Fibroblast of mammary gland (primary cell): ENCODE measurements around the gene NUP210.
A peak's percentile ranks its signal among the peaks of the same experiment; 100 is the strongest.

Experiments
- DNase-seq: peaks from one replicate; pipeline ENCODE4 v3.0.0-alpha.2; 2010; ENCODE audit warnings: low read depth
- H3K4me3 ChIP-seq: 2 replicates; pipeline ENCODE4 v1.5.1; 2011; ENCODE audit warnings: low read depth, mild to moderate bottlenecking, low read length, moderate library complexity; ENCODE audit not compliant: control insufficient read depth
- TF ChIP-seq, protein P1 (sequence below): conservative IDR thresholded peaks from 2 replicates; pipeline ENCODE4 v1.5.1; 2011; ENCODE audit warnings: low read depth, low read length, inconsistent platforms; ENCODE audit not compliant: control insufficient read depth, insufficient read depth

NUP210 gene

DNA sequence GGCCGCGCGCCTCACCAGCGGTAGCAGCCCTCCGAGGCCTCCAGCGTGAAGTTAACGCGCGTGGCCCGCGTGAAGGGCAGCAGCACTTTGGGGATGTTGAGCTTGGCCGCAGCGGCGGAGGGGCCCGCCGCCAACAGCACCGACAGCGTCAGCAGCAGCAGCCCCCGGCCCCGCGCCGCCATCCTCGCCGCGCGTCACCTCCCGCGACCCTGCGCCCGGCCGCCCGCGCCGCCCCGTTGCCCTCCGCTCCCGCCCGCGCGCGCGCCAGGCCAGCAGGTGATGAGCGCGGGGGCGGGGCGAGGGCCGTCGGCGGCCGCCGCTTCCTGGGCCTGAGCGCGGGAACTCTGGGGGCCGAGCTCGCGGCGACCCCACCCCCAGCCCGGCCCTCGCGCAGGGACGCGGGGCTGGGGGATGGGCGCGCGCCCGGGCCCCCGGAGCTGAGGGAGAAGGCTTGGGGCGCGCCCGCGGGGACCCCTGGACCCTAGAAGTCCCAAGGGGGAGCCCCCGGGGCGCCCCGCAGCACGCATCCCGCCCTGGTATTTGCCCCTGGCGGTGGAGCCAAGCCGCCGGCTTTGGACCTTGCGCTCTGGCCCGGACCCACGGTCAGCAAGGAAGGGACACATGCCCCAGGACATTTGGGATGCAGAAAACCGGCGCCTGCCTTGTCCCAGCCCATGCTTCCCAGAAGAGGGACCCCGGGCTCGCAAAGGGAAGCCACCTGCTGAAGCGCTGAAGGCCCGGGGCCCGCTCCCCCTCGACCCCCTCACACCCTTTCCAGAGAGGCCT is at the start of gene NUP210:
NUP210 (minus strand) TSS at position 278 of the 786 bp plus-strand sequence; CDS start at position 182, 96 bp downstream.
- no peak within 1 kb of the TSS for H3K4me3 ChIP-seq
- TF ChIP-seq, protein P1, sequence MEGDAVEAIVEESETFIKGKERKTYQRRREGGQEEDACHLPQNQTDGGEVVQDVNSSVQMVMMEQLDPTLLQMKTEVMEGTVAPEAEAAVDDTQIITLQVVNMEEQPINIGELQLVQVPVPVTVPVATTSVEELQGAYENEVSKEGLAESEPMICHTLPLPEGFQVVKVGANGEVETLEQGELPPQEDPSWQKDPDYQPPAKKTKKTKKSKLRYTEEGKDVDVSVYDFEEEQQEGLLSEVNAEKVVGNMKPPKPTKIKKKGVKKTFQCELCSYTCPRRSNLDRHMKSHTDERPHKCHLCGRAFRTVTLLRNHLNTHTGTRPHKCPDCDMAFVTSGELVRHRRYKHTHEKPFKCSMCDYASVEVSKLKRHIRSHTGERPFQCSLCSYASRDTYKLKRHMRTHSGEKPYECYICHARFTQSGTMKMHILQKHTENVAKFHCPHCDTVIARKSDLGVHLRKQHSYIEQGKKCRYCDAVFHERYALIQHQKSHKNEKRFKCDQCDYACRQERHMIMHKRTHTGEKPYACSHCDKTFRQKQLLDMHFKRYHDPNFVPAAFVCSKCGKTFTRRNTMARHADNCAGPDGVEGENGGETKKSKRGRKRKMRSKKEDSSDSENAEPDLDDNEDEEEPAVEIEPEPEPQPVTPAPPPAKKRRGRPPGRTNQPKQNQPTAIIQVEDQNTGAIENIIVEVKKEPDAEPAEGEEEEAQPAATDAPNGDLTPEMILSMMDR: no peak
- DNase-seq: no peak

DNA sequence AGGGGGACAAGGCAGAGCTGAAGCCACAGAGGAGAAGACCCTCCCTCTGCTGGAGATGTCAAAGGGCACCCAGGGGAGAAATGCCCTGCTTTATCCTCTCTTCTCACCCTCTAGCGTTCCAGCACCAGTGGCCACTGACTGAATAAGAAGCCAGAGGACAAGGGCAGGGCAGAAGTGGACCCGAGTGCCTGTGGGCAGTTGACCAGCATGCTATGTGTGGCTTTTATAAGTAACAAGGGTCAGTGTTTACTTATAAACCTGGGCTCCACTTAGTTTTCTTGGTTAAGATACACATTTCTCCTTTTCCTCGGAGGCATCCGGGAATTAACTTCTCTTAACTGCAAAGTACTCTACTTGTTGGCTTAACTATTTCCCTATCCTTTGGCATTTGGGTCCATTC is 46.7 kb upstream of the NUP210 start:
- no peak for DNase-seq
- TF ChIP-seq, protein P1: no peak
- H3K4me3 ChIP-seq: no peak overlapping the region

DNA sequence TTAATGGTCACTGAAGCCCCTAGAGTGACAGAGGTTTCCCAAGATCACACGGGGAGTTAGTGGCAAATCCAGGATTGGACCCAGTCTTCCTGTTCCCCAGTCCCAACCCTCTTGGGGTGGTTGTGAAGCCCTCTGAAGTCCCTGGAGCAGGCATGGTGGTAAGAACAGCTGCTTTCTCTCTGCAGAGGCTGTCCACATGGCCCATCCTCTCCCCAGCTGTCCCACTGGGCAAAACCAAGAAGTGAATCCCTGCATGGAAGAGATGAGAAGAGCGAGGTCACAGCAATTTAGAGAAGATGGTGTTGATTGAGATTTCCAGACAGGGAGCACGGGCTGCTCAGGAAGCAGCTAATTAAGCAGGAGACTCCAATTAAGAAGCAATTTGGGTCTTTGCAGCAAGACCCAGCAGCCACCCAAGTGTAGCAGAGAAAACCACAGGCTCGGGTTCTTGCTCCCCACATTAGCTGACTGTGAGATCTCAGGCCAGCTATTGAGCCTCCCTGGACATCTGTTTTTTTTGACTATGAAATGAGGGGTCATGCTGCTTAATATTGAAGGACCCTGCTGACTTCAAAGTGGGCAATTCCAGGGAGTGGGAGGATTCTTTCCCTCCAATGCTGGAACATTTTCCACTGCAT is 45.2 kb upstream of the NUP210 start:
- TF ChIP-seq, protein P1: no peak

DNA sequence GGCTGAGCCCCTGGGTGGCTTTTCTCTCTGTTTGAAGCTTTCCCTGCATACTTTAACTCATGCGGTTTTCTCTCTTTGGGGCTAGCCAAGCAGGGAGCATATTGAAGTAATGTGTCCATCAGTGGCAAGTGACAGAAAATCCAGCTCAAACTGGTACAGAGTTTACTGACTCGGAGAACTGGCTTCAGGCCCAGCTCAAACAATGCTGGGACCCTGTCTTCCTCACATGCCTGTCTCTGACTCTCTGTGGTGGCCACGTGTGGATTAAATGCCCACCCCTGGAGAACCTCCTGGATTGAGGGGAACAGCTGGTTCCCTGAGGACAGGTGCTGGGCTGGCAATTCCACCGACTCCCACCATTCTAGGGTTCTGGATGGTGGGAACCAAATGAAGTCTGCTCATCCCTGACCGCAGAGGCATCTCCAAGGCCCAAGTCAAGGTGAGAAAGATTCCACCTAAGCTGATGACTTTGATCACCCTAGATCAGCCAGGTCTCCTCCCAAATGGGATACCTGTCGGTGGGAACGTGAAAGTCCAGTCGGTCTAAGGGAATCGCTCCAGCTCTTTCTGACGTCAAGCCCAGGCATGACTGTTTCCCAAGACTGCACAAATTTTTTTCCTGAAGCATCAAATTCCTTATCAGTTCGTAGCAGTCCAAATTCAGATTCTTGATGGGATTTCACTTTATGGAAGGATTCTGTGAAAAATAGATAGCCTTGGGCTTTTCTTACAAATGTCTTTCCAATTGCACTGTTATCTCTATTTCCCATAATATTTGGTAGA is 43.7 kb upstream of the NUP210 start:
- TF ChIP-seq, protein P1: no peak

More for the DNA sequence above, 45.2 kb upstream of the NUP210 start:
- no peak overlapping the region for H3K4me3 ChIP-seq
- DNase-seq: no peak

DNA sequence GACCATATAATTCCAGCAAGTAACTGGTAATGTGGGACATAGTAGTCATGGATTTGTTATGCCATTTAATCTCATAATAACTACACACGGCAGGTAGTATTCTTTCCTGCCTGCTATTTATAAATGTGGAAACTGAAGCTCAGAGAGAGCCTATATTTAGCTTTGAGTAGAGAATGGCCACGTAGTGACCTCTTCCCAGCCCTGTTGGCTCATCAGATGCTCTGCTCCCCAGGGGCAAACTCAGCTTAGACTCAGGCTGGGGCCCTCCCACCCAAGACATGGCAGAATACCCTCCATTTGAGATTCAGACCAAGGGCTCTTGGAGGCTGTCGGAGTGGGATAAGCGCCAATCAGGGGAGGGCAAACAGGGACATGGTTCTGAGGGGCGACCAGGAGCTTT is 42.7 kb upstream of the NUP210 start:
- no peak overlapping the region for H3K4me3 ChIP-seq
- TF ChIP-seq, protein P1: no peak
- DNase-seq: no peak

More for the DNA sequence above, 43.7 kb upstream of the NUP210 start:
- no peak overlapping the region for H3K4me3 ChIP-seq
- no peak for DNase-seq

DNA sequence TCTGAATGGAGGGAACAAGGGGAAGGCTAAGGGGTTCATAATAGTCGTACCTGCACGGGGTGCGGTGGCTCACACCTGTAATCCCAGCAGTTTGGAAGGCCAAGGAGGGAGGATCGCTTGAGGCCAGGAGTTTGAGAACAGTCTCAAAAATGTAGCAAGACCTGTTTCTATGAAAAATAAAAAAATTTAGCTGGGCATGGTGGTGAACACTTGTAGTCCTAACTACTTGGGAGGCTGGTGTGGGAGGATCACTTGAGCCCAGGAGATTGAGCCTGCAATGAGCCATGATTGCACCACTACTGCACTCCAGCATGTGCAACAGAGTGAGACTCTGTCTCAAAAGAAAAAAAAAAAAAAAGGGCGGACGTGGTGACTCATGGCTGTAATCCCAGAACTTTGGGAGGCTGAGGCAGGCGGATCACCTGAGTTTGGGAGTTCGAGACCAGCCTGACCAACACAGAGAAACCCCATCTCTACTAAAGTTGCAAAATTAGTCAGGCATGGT is 42.1 kb upstream of the NUP210 start:
- DNase-seq: peak; percentile 21
- TF ChIP-seq, protein P1: no peak
- H3K4me3 ChIP-seq: no peak overlapping the region
